GM13976 (cell line): ENCODE data around the gene TUBGCP3.

Experiments
- DNase-seq: peaks from one replicate; pipeline ENCODE4 v3.0.0; 2012; ENCODE audit warnings: low spot score
- CTCF ChIP-seq: IDR thresholded peaks from 2 replicates; pipeline ENCODE4 v1.5.1; 2012; ENCODE audit warnings: borderline replicate concordance, mild to moderate bottlenecking; ENCODE audit not compliant: insufficient read depth; ENCODE audit errors: extremely low read depth, missing control alignments, control extremely low read depth
- in situ Hi-C: fragments of 300-500 bp; cut with MboI; formaldehyde crosslinking; loops from one replicate; pipeline ENCODE4 v1.12.0; 2022; ENCODE audit warnings: low sequenced_read_pairs, mixed read lengths, inconsistent platforms; ENCODE audit not compliant: unreplicated experiment

Gene TUBGCP3

GRCh38 chr13:112448621-112449544 lies 139.1 kb downstream of the TUBGCP3 start:
- in situ Hi-C loops: loop anchor here (25.0 kb wide), 1 partner anchor 987 kb away; no protein-coding TSS in a partner anchor
- no peak for TF ChIP-seq CTCF

DNA sequence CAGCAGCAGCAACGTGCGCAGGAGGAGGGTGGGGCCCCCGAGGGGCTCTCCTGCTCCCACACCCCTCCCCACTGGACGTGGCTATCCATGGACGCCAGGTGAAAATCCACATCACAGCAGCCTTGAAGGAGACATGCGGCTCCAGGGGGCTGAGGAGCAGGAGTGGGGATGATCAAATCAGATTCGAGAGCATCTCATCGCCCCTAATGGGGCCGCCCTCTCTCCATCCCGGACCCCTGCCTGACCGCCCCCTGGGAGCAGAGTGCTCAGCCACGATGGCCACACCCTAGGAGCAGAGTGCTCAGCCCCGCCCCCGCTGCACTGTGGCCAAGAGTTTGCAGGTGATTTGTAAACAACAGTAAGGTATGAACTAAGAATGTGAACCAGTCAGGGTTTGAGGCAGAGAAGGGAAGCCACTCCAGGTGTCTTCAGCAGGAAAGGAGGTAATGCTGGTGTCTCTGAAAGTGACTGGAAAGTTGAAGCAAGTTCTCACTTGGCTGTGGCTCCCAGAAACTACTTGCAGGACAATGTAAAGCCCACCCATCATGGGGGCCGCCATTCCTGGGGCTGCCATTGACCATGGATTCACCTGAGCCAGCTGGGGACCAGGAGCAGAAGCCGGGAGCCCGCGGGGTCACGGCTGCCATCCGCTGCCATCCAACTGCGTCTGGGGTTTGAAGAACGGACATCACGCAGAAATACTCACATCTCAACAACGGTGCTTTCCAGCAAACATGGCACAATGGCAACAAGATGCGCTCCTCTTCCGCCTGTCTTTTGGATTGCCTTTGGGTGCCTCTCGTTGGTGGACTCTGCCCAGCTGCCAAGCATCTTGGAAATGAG lies 140.0 kb downstream of the TUBGCP3 start:
- in situ Hi-C loops: loop anchor here (25.0 kb wide), 1 partner anchor 986 kb away; no protein-coding TSS in a partner anchor
- peak; percentile 32 for DNase-seq
- TF ChIP-seq CTCF: no peak

More at GRCh38 chr13:112448621-112449544, 139.1 kb downstream of the TUBGCP3 start:
- DNase-seq: no peak

GRCh38 chr13:112447306-112447705 lies 140.6 kb downstream of the TUBGCP3 start:
- in situ Hi-C loops: loop anchor here (25.0 kb wide), 1 partner anchor 985 kb away; no protein-coding TSS in a partner anchor
- TF ChIP-seq CTCF: no peak
- peak; percentile 20 for DNase-seq

DNA sequence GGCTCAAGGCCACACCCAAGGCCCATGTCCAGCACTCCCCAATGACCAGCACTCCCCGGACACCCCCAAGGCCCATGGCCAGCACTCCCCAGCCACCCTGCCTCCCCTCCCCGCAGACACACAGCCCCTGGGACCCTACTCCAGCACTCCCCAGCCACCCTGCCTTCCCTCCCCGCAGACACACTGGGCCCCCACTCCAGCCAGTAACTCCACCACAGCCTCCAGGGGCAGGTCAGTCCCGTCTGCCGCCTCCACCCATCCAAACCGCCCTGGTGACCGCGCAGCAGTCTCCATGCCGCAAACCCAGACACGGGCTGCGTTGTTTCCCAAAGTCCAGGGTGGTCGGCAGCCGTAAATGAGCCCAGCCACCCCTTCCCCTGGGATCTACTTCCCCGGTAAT lies 141.1 kb downstream of the TUBGCP3 start:
- in situ Hi-C loops: loop anchor here (25.0 kb wide), 1 partner anchor 985 kb away; no protein-coding TSS in a partner anchor
- no peak for DNase-seq
- TF ChIP-seq CTCF: no peak

GRCh38 chr13:112446347-112446861 lies 141.5 kb downstream of the TUBGCP3 start:
- in situ Hi-C loops: loop anchor here (25.0 kb wide), 1 partner anchor 984 kb away; no protein-coding TSS in a partner anchor

More at GRCh38 chr13:112446347-112446861, 141.5 kb downstream of the TUBGCP3 start:
- no peak for TF ChIP-seq CTCF
- no peak for DNase-seq
